Measurements from ENCODE around the gene TMEM238. TPM values are rescaled to one million over a fixed set of nuclear protein-coding genes. Genes with fewer than 3 reads are reported as not detected.

Gene TMEM238
- polyA plus RNA-seq, 1 donor from 2014 or later, result not detected

DNA sequence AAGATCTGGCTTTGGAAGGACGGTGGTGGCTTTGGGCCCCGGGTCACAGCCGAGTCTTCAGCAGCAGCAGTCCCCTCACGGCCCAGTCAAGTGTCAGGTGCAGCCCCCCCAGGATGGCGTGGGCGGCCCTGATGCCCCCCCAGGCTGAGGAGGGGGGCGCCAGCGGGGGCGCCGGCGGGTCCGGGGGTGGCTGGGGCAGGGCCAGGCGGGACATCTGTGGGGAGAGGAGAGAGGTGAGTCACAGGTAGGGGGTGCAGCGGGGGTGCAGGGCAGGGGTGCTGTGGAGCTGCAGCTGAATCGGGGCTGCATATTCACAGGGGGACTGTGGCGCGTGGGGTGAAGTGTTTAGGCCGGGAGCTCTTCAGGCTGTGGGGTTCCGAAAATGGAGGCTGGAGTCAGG, 18.1 kb downstream of the TMEM238 start:
- H4K20me1 ChIP-seq (ENCODE audit: insufficient read depth), result no peaks in the 10 kb centered on the region
- H3K27me3 ChIP-seq (ENCODE audit: insufficient read depth, low read depth, low read length), result peaks cover 31% of the 10 kb centered on the region
- no peak overlapping the region for H2AFZ ChIP-seq (ENCODE audit: low read depth, low read length)
- H3K4me3 ChIP-seq (ENCODE audit: low read length), result no peak overlapping the region
- no peaks in the 10 kb centered on the region for H3K9me3 ChIP-seq (ENCODE audit: low read length)
- H3K9me2 ChIP-seq (ENCODE audit: insufficient read depth, low read length), result no peaks in the 10 kb centered on the region
- no peak for TF ChIP-seq RAD21 (conservative IDR thresholded peaks at IDR 0.05)
- TF ChIP-seq MXI1 (conservative IDR thresholded peaks at IDR 0.05; ENCODE audit: poor library complexity, severe bottlenecking), result no peak
- TF ChIP-seq POLR2AphosphoS5 (IDR thresholded peaks at IDR 0.05), result no peak
- no peaks in the 10 kb centered on the region for H3F3A ChIP-seq (ENCODE audit: insufficient read depth, low read length, poor library complexity, severe bottlenecking)
- H3K4me2 ChIP-seq (ENCODE audit: low read length), result no peak overlapping the region
- H3K79me2 ChIP-seq (replicated peaks; ENCODE audit: insufficient read depth, low read length), result no peaks in the 10 kb centered on the region
- H3K9ac ChIP-seq (ENCODE audit: low read length), result no peak overlapping the region
- no peaks in the 10 kb centered on the region for H3K36me3 ChIP-seq (ENCODE audit: insufficient read depth, low read length)
- H3K27ac ChIP-seq (ENCODE audit: low read length), result no peak overlapping the region

DNA sequence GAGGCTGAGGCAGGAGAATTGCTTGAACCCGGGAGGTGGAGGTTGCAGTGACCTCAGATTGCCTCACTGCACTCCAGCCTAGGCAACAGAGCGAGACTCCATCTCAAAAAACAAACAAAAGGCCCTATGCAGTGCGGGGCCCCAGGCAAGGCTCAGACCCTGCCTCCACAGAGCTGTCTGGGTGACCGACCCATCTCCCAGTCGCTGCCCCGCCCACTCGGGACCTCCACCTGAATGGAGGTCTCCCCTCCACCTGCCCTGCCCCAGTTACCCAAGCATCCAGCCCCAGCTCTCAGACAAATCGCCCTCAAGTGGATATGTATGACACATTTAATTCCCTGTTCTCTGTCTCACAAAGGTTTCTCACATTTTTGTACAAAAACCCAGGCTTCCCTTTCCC, 18.8 kb downstream of the TMEM238 start:
- H3K4me2 ChIP-seq (ENCODE audit: low read length), result no peak overlapping the region
- H3F3A ChIP-seq (ENCODE audit: insufficient read depth, low read length, poor library complexity, severe bottlenecking), result no peaks in the 10 kb centered on the region
- H3K27ac ChIP-seq (ENCODE audit: low read length), result no peak overlapping the region
- H3K9me2 ChIP-seq (ENCODE audit: insufficient read depth, low read length), result no peaks in the 10 kb centered on the region
- no peaks in the 10 kb centered on the region for H3K9me3 ChIP-seq (ENCODE audit: low read length)
- H4K20me1 ChIP-seq (ENCODE audit: insufficient read depth), result no peaks in the 10 kb centered on the region
- H3K4me3 ChIP-seq (ENCODE audit: low read length), result no peak overlapping the region
- no peaks in the 10 kb centered on the region for H3K36me3 ChIP-seq (ENCODE audit: insufficient read depth, low read length)
- H2AFZ ChIP-seq (ENCODE audit: low read depth, low read length), result no peak overlapping the region
- H3K79me2 ChIP-seq (replicated peaks; ENCODE audit: insufficient read depth, low read length), result no peaks in the 10 kb centered on the region
- TF ChIP-seq, protein P1, sequence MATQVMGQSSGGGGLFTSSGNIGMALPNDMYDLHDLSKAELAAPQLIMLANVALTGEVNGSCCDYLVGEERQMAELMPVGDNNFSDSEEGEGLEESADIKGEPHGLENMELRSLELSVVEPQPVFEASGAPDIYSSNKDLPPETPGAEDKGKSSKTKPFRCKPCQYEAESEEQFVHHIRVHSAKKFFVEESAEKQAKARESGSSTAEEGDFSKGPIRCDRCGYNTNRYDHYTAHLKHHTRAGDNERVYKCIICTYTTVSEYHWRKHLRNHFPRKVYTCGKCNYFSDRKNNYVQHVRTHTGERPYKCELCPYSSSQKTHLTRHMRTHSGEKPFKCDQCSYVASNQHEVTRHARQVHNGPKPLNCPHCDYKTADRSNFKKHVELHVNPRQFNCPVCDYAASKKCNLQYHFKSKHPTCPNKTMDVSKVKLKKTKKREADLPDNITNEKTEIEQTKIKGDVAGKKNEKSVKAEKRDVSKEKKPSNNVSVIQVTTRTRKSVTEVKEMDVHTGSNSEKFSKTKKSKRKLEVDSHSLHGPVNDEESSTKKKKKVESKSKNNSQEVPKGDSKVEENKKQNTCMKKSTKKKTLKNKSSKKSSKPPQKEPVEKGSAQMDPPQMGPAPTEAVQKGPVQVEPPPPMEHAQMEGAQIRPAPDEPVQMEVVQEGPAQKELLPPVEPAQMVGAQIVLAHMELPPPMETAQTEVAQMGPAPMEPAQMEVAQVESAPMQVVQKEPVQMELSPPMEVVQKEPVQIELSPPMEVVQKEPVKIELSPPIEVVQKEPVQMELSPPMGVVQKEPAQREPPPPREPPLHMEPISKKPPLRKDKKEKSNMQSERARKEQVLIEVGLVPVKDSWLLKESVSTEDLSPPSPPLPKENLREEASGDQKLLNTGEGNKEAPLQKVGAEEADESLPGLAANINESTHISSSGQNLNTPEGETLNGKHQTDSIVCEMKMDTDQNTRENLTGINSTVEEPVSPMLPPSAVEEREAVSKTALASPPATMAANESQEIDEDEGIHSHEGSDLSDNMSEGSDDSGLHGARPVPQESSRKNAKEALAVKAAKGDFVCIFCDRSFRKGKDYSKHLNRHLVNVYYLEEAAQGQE (IDR thresholded peaks at IDR 0.05; ENCODE audit: borderline replicate concordance), result no peak
- TF ChIP-seq TAF1 (IDR thresholded peaks at IDR 0.05; ENCODE audit: low read depth), result no peak
- TF ChIP-seq, protein P2, sequence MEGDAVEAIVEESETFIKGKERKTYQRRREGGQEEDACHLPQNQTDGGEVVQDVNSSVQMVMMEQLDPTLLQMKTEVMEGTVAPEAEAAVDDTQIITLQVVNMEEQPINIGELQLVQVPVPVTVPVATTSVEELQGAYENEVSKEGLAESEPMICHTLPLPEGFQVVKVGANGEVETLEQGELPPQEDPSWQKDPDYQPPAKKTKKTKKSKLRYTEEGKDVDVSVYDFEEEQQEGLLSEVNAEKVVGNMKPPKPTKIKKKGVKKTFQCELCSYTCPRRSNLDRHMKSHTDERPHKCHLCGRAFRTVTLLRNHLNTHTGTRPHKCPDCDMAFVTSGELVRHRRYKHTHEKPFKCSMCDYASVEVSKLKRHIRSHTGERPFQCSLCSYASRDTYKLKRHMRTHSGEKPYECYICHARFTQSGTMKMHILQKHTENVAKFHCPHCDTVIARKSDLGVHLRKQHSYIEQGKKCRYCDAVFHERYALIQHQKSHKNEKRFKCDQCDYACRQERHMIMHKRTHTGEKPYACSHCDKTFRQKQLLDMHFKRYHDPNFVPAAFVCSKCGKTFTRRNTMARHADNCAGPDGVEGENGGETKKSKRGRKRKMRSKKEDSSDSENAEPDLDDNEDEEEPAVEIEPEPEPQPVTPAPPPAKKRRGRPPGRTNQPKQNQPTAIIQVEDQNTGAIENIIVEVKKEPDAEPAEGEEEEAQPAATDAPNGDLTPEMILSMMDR (IDR thresholded peaks at IDR 0.05; ENCODE audit: poor library complexity, severe bottlenecking), result no peak
- no peak for TF ChIP-seq RAD21 (conservative IDR thresholded peaks at IDR 0.05)
- TF ChIP-seq MXI1 (conservative IDR thresholded peaks at IDR 0.05; ENCODE audit: poor library complexity, severe bottlenecking), result no peak
- TF ChIP-seq POLR2AphosphoS5 (IDR thresholded peaks at IDR 0.05), result no peak
- TF ChIP-seq SMC3 (conservative IDR thresholded peaks at IDR 0.05; ENCODE audit: poor library complexity), result no peak
- no peak for TF ChIP-seq EP300 (conservative IDR thresholded peaks at IDR 0.05; ENCODE audit: poor library complexity, severe bottlenecking)
- TF ChIP-seq EZH2 (IDR thresholded peaks at IDR 0.05; ENCODE audit: borderline replicate concordance, insufficient read depth, low read length, poor library complexity, severe bottlenecking), result no peak
- no peak overlapping the region for H3K9ac ChIP-seq (ENCODE audit: low read length)
- H3K27me3 ChIP-seq (ENCODE audit: insufficient read depth, low read depth, low read length), result peaks cover 25% of the 10 kb centered on the region

All from neural cell (in vitro differentiated cells).